Measurements from ENCODE around the gene SLCO3A1.
A peak's percentile ranks its signal among the peaks of the same experiment; 100 is the strongest.

SLCO3A1 gene

GRCh38 chr15:91966194-91966552 lies 112.7 kb downstream of the SLCO3A1 start:
- DNase-seq (ENCODE audit: low read depth), result no peak

GRCh38 chr15:91967935-91968606 lies 114.6 kb downstream of the SLCO3A1 start:
- no peak for DNase-seq (ENCODE audit: low read depth)

- no peak for DNase-seq (ENCODE audit: low read depth)
Observed at GRCh38 chr15:91968610-91969009, 115.1 kb downstream of the SLCO3A1 start.

GRCh38 chr15:91970142-91970541 lies 116.6 kb downstream of the SLCO3A1 start:
- DNase-seq (ENCODE audit: low read depth), result peak; percentile 89

DNA sequence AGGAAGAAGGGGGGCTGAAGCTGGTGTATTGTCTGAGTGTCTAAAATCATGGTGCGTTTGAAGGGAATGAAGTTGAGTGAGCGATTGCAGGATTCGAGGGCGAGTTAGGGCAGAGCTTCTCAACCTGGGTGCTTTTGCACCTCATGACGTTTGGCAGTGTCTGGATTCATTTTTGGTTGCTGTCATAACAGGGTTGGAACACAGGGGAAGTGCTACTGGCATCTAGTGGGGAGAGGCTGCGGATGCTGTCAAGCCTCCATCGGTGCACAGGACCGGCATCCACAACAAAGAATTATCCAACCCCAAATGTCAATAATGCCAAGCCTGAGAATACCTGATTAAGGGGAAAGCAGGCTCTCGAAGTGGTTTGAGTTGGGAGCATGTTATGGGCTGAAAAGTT lies 120.0 kb downstream of the SLCO3A1 start:
- no peak for DNase-seq (ENCODE audit: low read depth)

DNA sequence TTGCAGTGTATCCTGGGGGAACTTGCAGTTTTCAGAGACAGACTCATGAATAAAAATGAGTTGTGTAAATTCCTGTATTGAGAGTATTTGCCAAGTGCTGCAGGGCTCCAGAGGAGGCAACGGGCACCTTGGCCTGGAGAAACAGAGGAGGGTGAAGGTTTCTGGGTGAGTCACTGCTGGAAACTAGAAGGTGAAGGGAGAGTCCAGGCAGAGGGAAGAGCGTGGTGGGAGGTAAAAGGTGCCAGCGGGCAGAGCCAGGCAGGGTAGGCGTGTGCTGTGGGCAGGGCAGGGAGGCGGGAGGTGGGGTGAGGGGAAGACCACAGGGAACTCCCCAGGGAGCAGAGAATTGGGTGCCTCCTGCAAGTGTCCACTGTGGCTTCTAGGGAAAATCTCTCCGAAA lies 120.8 kb downstream of the SLCO3A1 start:
- DNase-seq (ENCODE audit: low read depth), result no peak

- DNase-seq (ENCODE audit: low read depth), result no peak
Observed at GRCh38 chr15:91975241-91975978, 121.9 kb downstream of the SLCO3A1 start.

GRCh38 chr15:91976966-91977365 lies 123.5 kb downstream of the SLCO3A1 start:
- no peak for DNase-seq (ENCODE audit: low read depth)

DNA sequence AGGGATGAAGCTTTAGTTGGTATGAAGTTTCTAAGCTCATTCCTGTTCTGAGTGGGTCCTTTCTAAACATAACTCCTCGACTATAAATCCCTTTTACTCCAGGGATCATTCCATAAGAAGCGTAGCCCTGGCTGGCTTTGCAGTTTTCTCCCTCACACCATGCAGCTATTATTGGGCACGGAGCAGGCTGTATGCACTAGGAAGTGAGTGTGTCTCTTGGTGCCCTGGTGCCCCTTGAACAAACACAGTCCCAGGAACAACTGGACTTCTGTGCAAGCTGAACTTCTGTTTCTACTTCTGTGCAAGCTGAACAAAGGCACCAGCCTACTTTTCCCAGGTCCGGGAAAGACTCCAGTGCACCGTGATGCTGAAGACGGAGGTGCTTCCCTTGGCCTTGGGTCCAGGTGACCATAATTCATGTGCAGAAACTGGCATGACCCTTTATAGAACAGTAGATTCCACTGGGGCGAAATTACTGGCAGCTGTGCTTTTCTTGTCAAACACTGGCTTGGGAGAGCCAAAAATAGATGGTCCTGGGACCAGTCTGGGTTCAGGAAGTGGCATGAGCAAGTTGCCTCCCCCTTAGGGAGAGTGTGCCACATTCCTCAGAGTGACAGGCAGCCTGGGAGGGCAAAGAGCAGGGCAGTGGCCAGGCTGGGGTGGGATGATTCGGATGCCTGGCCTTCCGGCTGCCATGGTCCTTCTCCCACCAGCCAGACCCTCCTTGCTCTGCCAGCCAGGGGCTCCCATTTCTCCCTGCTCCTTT lies 127.2 kb downstream of the SLCO3A1 start:
- no peak for DNase-seq (ENCODE audit: low read depth)

- no peak for DNase-seq (ENCODE audit: low read depth)
Observed at GRCh38 chr15:91981821-91982800, 128.6 kb downstream of the SLCO3A1 start.

DNA sequence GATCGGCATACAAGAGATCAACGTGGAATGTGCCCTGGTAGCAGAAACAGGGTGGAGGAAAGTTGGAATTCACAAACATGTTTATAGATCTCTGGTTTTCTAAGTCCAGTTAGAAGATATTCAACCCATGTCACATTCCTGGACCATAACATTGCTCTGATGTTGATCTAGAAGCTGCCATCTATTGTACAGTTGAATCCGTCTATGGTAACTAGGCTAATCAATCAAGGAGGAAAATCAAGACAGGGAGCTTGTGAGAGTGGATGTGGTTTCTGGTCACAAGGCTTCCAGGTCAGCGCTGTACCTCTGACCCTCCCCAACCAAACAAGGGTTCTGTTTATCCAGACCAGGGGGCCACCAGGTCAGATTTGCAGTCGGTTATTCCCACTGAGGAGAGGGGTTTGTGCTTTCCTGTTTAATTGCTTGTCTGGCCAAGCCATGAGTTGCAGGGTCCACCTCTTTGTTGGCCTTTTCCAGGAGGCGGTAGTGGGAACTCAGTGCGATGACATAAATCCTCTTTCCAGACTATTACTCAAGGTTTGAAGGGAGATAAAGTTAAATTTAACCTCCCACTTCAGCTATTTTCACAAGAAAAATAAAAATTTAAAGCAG lies 130.3 kb downstream of the SLCO3A1 start:
- DNase-seq (ENCODE audit: low read depth), result no peak

DNA sequence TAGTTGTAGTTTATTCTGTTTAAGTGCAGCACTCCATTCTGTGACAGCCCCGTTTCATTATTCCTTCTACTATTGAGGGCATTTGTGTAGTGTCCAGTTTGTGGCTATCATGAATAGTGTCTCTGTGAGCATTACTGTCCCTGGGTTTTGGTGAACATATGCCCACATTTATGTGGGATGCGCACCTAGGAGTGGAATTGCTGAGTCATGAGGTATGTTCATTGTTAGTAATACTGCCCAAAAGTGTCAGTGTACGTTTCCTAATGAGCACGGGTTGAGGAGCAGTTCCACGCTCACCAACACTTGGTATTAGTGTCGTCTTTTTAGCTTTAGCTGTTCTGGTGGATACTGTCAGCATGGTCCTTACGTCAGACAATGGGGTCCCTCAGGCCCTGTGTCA lies 131.8 kb downstream of the SLCO3A1 start:
- DNase-seq (ENCODE audit: low read depth), result no peak

GRCh38 chr15:91988071-91988470 lies 134.6 kb downstream of the SLCO3A1 start:
- no peak for DNase-seq (ENCODE audit: low read depth)

DNA sequence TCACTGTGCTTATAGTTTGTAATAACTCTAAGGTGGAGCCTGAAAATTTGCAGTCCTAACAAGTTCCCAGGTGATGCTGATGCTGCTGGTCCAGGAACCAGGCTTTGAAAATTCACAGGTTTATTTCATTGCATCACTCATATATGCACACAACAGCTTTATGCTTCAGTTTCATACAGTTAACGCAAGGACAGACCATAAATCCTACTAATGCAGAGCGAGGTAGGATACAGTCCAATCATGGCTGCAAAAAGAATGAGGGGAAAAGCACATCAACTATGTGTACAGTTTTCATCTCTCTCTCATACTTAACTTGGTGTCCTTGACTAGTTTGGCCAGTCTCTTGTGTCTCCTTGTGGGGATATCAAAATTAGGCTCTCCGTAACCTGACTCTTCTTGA lies 135.1 kb downstream of the SLCO3A1 start:
- no peak for DNase-seq (ENCODE audit: low read depth)

GRCh38 chr15:91989821-91990220 lies 136.3 kb downstream of the SLCO3A1 start:
- no peak for DNase-seq (ENCODE audit: low read depth)

GRCh38 chr15:91992945-91993344 lies 139.4 kb downstream of the SLCO3A1 start:
- DNase-seq (ENCODE audit: low read depth), result no peak

GRCh38 chr15:91995146-91995545 lies 141.6 kb downstream of the SLCO3A1 start:
- no peak for DNase-seq (ENCODE audit: low read depth)

DNA sequence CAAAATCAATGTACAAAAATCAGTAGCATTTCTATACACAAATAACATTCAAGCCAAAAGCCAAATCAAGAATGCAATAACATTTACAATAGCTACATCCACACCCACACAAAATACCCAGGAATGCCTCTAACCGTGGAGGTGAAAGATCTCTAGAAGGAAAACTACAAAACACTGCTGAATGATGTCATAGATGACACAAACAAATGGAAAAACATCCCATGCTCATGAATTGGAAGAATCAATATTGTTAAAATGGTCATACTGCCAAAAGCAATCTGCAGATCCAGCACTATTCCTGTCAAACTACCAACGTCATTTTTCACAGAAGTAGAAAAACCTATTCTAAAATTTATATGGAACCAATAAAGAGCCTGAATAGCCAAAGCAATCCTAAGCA lies 143.7 kb downstream of the SLCO3A1 start:
- DNase-seq (ENCODE audit: low read depth), result no peak

- no peak for DNase-seq (ENCODE audit: low read depth)
Observed at GRCh38 chr15:92000709-92001108, 147.2 kb downstream of the SLCO3A1 start.

DNA sequence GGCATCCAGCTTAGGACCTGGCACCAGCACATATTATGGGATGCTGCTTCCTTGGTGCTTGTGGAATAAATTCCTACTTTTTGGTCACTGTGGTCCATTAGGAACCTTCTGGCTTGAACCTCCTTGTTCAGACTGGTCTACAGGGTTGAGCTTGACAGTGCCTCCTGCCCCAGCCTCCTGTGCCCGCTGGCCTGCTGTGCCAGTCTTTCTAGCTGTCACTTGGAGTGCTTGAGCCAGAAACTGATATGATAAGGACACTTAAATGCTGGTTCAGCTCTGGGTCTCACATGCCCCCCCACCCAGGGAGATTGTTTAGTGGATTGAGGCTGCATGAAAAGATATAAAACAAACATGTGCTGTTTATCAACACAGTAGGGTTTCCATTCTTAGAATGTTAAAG lies 147.8 kb downstream of the SLCO3A1 start:
- DNase-seq (ENCODE audit: low read depth), result no peak

- no peak for DNase-seq (ENCODE audit: low read depth)
Observed at GRCh38 chr15:92002666-92003065, 149.2 kb downstream of the SLCO3A1 start.

Measured in fibroblast of gingiva (primary cell).